Stimulated activated naive CD8-positive, alpha-beta T cell treated with anti-CD3 and anti-CD28 coated beads, Interleukin-15, Interleukin-2, amounts not matched to agents 100 ng/mL and 50 ng/mL, for 24 hours (primary cell): Measurements from ENCODE around the gene MMP15.

Experiments
- H3K27ac Mint-ChIP-seq: one replicate; pipeline ENCODE4 v1.8.0; 2021; ENCODE audit warnings: mild to moderate bottlenecking, mixed read lengths
- H3K27me3 Mint-ChIP-seq: one replicate; pipeline ENCODE4 v1.8.0; 2021; ENCODE audit warnings: mixed read lengths
- H3K36me3 Mint-ChIP-seq: one replicate; pipeline ENCODE4 v1.8.0; 2021; ENCODE audit warnings: low read depth, mixed read lengths
- H3K4me1 Mint-ChIP-seq: one replicate; pipeline ENCODE4 v1.8.0; 2021; ENCODE audit warnings: low read depth, mixed read lengths
- H3K4me3 Mint-ChIP-seq: one replicate; pipeline ENCODE4 v1.8.0; 2021; ENCODE audit warnings: mild to moderate bottlenecking, mixed read lengths
- H3K9me3 Mint-ChIP-seq: one replicate; pipeline ENCODE4 v1.8.0; 2021; ENCODE audit warnings: mixed read lengths

Gene MMP15

DNA sequence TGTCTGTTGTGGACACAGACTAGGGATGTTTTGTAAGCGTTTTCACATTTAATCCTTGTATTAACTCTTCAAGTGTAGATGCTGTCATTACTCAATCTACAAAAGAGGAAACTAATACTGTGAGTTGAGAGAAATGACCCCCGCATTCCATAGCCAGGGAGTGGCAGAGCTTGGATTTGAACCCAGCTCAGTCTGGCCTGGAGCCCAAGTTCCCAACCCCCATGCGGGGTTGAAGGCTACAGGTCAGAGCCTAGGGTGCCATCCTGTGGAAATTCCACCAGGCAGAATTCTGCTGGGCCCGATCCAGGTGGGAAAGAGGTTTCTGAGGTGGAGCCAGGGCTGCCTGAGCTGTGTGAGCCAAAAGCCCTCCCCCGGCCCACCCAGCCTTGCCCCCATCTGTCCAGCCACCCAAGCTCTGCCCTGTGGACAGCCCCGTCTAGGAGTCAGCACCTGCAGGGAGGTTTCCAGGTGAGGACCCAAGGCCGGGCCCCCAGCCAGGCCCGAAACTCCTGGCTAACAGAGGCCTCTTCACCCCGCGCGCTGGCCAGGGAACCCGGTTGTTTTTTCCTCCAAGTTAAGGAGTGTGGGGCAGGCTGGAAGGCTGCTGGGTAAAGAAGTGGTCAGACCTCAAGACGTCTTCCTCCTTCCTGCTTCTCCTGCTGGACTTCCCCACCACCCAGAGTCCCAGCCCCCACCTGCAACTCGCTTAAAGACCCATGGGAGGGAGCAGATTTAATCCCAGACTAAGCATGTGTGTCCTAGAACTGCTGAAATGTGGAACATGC lies 5.7 kb downstream of the MMP15 start:
- no peak overlapping the region for H3K27ac Mint-ChIP-seq
- H3K4me3 Mint-ChIP-seq: no peak overlapping the region
- no peaks in the 10 kb centered on the region for H3K9me3 Mint-ChIP-seq
- no peaks in the 10 kb centered on the region for H3K4me1 Mint-ChIP-seq
- H3K36me3 Mint-ChIP-seq: no peaks in the 10 kb centered on the region
- peaks cover 17% of the 10 kb centered on the region for H3K27me3 Mint-ChIP-seq

DNA sequence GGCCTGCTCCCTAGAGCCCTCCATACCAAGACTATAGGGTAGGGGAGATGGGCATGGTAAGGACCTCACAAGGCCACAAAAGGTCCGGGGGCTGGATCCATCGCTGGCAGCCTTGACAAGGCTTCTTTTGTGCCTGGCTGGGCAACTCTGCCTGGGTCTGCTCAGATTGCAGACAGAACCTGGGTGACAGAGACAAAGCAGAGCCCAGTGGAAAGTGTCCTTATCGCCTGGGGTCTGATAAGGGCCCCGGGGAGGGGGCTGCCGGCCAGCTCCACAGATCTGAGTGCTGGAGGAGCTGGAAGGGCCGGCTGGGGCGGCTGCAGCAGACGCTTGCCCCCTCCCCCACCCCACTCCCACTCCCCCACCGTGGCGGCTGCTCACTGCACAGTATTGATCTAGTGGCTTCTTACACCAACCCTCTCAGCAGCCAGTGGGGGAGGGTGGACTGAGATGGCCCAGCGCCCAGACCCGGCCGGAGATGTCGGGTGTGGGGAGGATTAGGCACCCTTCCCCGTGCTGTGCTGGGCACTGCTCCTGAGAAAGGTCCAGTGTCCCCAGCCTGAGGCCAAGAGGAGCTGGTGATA lies 7.2 kb downstream of the MMP15 start:
- Mint-ChIP-seq H3K4me1 (no peaks in the 10 kb centered on the region), H3K9me3 (no peaks in the 10 kb centered on the region), H3K4me3 (no peak overlapping the region), H3K27ac (no peak overlapping the region), H3K27me3 (peaks cover 16% of the 10 kb centered on the region), H3K36me3 (no peaks in the 10 kb centered on the region)

DNA sequence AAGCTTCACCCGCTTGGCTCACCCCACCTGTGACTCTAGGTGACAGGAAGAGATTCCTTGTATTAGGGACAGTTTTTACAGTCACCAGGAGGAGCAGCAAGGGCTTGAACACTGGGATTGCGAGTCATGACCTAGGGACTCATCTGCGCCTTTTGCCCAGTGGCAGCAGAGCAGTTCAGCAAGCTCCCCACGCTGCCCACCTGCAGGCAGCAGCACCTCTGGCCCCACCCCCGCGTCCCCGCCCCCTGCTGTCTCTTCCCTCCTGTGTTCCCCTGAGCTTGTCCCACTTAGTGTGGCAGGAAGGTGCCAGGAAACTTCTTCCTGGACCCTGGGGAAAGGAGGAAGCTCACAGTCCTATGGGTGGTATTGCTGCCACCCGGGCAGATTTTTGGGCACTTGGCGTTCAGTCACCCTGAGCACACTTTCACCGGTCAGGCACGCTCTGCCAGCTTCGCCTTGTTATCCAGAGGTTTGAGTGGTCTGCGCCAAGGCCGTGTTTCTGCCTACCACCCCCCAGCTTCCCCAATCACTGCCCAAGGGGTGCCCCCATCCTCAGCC lies 8.7 kb downstream of the MMP15 start:
- Mint-ChIP-seq H3K27me3 (peaks cover 7% of the 10 kb centered on the region), H3K4me1 (no peaks in the 10 kb centered on the region), H3K4me3 (no peak overlapping the region), H3K9me3 (no peaks in the 10 kb centered on the region), H3K27ac (no peak overlapping the region), H3K36me3 (no peaks in the 10 kb centered on the region)

DNA sequence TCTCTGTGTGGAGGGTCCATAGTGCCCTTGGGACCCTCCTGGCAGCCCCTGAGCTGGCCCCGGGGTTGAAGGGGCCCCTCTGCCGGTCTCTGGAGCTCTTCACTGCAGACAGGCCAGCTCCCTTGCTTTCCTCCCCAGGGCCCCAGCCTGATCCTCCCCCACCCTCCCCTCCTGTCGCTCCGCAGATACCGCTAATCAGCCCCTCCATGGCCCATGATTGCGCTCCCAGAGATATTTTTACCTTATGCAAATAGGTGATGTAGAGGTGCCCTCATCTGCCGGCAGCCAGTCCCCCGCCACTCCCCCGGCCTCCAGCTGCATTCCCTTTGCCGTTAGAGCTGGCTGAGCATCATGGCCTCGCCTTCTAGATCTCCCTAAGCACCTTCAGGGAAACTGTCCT lies 9.2 kb downstream of the MMP15 start:
- Mint-ChIP-seq H3K9me3 (no peaks in the 10 kb centered on the region), H3K27ac (no peak overlapping the region), H3K4me3 (no peak overlapping the region), H3K4me1 (no peaks in the 10 kb centered on the region), H3K36me3 (no peaks in the 10 kb centered on the region), H3K27me3 (peaks cover 2% of the 10 kb centered on the region)

DNA sequence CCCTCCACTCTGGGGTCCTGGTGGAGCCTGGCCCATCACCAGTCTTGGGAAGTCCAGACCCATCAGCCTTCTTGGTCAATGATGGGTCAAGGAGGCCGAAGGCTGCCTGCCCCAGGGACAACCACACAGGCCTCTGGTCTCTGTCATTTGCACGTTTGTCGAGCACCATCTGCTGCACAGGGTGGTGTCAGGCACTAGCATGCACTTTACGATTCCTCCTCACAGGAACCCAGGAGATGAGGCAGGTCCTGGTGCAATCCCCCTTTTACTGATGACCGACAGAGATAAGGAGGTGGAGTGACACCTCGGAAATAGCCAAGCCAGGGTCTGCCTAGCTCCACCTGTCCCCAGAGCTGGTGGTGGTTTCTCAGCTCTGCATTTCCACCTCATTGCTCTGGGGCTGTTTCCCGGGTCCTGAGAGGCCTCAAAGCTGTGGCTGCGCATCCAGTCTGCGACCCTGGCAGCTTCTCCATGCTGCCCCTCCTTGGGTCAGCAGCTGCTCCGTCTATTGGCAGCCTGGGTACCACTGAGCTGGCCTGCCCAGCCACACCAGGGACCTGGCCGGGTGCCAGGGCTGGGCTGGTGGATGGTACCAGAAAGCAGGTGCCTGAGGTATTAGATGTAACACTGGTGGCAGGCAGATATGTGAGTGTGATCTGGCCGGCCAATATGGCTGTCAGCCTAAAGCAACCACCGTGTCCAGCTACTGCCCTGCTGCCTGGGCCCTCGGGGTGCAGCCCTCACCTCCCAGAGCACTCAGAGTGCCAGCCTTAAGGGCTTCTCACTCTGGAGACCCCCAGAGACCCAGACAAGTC lies 10.0 kb downstream of the MMP15 start:
- Mint-ChIP-seq H3K27me3 (no peaks in the 10 kb centered on the region), H3K9me3 (no peaks in the 10 kb centered on the region), H3K4me3 (no peak overlapping the region), H3K27ac (no peak overlapping the region), H3K4me1 (no peaks in the 10 kb centered on the region), H3K36me3 (no peaks in the 10 kb centered on the region)

DNA sequence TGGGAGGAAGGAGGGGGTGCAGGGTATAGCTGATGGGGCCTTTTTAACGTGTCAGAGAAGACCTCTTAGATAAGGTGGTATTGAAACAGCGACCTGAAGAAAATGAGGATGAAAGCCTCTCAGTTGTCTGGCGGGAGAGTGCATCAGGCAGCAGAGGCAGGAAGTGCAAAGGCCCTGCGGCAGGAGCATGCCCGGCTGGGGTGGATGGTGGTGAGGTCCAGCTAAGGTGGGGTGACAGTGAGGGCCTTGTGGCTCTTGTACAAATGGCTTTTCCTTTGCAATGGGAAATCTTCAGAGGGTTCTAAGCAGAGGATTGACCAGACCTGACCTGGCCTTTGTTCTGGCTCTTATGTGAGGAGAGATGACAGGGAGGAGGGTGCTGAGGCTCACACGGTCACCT lies 11.4 kb downstream of the MMP15 start:
- Mint-ChIP-seq H3K4me3 (no peak overlapping the region), H3K9me3 (no peaks in the 10 kb centered on the region), H3K27ac (no peak overlapping the region), H3K27me3 (no peaks in the 10 kb centered on the region), H3K36me3 (no peaks in the 10 kb centered on the region), H3K4me1 (no peaks in the 10 kb centered on the region)

DNA sequence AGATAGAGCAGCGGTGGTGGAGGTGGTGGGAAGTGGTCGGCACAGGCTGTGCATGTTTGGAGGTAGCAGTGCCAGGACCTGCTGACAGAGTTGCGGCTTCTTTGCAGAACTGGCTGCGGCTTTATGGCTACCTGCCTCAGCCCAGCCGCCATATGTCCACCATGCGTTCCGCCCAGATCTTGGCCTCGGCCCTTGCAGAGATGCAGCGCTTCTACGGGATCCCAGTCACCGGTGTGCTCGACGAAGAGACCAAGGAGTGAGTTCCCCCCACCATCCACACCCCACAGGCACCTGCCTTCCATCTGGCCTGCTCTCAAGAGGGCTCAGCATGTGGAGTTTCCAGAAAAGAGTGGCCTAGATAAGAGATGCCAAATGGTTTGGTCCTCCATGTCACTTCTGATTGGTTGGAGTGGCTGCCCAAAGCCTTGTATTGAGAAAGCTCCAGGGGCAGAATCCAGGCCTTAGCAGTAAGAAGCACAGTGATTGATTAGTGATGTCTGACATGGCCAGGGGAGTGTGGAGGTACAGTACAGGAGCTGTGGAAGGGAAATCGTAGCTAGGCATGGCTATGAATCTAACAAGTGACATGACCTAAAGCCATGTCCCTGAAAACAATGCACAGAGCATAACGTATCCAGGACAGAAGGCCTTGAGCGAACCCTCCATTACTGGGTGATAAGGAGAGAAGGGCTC lies 12.0 kb downstream of the MMP15 start:
- Mint-ChIP-seq H3K36me3 (no peaks in the 10 kb centered on the region), H3K4me1 (no peaks in the 10 kb centered on the region), H3K9me3 (no peaks in the 10 kb centered on the region), H3K27me3 (no peaks in the 10 kb centered on the region), H3K4me3 (no peak overlapping the region), H3K27ac (no peak overlapping the region)

DNA sequence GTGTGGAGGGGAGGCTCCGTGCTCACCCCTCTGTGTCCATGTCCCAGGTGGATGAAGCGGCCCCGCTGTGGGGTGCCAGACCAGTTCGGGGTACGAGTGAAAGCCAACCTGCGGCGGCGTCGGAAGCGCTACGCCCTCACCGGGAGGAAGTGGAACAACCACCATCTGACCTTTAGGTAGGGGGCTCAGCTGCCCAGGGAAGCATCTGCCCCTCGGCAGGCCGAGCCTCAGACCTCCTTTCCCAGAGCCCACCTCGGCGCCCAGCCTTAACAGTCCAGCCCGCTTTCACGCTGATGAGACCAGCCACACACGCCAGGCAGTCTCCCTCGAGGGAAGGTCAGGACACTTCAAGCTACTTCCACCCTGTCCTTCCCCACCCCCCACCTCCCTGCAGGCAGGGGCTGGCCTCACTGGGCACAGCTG lies 12.7 kb downstream of the MMP15 start:
- Mint-ChIP-seq H3K36me3 (no peaks in the 10 kb centered on the region), H3K9me3 (no peaks in the 10 kb centered on the region), H3K4me3 (no peak overlapping the region), H3K27ac (no peak overlapping the region), H3K4me1 (no peaks in the 10 kb centered on the region), H3K27me3 (no peaks in the 10 kb centered on the region)

DNA sequence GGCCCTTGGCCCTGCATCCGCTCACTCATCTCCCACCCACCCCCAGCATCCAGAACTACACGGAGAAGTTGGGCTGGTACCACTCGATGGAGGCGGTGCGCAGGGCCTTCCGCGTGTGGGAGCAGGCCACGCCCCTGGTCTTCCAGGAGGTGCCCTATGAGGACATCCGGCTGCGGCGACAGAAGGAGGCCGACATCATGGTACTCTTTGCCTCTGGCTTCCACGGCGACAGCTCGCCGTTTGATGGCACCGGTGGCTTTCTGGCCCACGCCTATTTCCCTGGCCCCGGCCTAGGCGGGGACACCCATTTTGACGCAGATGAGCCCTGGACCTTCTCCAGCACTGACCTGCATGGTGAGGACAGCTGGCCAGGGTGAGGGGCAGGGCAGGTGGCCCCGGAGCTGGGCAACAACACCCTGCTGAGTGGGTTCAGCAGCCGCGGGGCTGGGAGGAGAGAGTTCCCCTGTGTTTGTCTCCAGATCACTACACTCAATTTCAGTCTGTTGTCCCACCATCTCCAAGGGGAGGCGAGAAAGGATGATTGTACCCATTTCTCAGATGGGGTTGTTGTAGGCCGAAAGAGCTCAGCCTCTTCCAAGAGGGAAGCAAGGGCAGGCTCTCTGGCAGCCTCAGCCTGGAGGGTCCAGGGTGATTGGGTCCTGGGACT lies 14.4 kb downstream of the MMP15 start:
- no peak overlapping the region for H3K4me3 Mint-ChIP-seq
- H3K27me3 Mint-ChIP-seq: no peaks in the 10 kb centered on the region
- no peak overlapping the region for H3K27ac Mint-ChIP-seq
- H3K36me3 Mint-ChIP-seq: no peaks in the 10 kb centered on the region
- no peaks in the 10 kb centered on the region for H3K4me1 Mint-ChIP-seq
- no peaks in the 10 kb centered on the region for H3K9me3 Mint-ChIP-seq

DNA sequence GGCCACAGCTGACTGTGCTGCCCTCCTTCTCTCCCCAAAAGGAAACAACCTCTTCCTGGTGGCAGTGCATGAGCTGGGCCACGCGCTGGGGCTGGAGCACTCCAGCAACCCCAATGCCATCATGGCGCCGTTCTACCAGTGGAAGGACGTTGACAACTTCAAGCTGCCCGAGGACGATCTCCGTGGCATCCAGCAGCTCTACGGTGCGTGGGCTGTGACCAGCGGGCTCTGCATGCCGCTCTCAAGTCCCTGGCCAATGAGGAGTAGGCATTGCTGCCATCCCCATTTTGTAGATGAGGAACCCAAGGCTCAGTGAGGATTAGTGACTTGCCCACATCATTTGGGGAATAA lies 14.9 kb downstream of the MMP15 start:
- Mint-ChIP-seq H3K27ac (no peak overlapping the region), H3K27me3 (no peaks in the 10 kb centered on the region), H3K9me3 (no peaks in the 10 kb centered on the region), H3K36me3 (no peaks in the 10 kb centered on the region), H3K4me3 (no peak overlapping the region), H3K4me1 (no peaks in the 10 kb centered on the region)

DNA sequence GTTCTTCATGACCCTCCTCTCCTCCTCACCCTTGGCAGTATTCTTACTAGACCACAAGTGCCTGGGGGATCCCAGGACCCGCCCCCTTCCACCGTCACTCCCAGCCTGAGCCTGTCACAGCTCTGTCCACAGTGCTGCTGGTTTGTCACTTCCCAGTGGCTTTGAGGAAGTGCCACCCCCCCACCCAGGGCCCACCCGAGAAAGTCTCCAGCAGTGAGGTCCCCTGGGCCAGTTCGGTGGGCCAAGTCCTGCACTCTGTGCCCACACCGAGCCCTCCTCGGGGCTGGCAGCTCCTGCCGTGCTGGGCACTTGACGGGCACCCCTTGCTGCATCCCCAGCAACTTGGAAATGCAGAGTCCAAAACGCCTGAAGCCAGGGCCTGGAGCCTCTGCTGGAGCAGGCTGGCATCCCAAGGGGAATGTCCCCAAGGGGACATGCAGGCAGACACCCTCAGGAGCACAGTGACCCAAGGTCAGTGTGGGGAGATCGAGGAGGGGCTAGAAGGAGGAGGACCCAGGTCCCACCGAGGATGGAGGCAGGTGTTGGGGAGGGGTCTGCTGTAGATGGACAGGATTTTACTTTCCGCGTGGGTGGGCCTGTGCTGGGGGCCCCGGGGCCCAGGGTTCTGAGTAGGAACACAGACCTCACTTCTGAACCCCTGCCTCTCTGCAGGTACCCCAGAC lies 15.5 kb downstream of the MMP15 start:
- Mint-ChIP-seq H3K4me1 (no peaks in the 10 kb centered on the region), H3K4me3 (no peak overlapping the region)

DNA sequence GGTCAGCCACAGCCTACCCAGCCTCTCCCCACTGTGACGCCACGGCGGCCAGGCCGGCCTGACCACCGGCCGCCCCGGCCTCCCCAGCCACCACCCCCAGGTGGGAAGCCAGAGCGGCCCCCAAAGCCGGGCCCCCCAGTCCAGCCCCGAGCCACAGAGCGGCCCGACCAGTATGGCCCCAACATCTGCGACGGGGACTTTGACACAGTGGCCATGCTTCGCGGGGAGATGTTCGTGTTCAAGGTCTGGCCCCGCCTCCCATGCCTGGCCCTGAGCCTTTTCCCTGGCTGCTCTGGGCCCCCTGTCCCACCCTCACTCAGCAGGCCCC lies 16.0 kb downstream of the MMP15 start:
- Mint-ChIP-seq H3K4me1 (no peaks in the 10 kb centered on the region), H3K36me3 (no peaks in the 10 kb centered on the region), H3K27me3 (no peaks in the 10 kb centered on the region), H3K27ac (no peak overlapping the region), H3K4me3 (no peak overlapping the region), H3K9me3 (no peaks in the 10 kb centered on the region)

More for the DNA sequence above, 15.5 kb downstream of the MMP15 start:
- H3K36me3 Mint-ChIP-seq: no peaks in the 10 kb centered on the region
- no peaks in the 10 kb centered on the region for H3K9me3 Mint-ChIP-seq
- H3K27me3 Mint-ChIP-seq: no peaks in the 10 kb centered on the region
- no peak overlapping the region for H3K27ac Mint-ChIP-seq

DNA sequence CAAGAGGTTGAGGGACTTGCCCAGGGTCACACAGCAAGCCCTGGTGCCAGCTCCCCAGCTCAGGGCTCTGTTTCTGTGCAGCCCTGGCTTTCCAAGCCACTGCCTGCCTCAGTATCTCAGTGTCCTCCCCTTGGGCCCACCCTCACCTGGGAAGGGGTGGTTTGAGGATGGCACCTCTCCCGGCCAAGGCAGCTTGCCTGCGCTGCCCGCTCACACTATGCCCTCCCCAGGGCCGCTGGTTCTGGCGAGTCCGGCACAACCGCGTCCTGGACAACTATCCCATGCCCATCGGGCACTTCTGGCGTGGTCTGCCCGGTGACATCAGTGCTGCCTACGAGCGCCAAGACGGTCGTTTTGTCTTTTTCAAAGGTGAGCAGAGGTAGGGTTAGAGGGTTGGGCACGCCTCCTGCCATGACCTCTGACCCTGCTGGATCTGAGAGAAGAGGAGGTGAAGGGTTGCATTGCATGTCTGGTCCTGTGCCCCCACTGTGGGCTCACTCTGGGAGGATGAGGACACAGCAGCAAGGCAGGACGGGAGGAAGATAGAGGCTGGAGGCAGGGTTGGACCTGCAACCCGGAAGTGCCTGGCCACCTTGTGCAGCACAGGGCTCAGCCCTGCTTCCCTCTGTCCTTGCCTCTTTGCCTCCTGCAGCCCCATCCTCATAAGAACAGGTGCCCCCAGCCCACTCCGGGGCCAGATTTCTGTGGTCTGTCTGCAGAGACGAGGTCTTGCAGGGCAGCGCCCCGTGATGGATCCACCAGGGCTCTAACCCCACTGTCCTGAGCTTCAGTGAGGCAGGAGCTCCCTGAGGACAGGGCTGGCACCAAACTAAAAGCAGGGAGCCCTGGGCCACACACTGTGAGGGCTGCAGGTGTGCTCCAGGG lies 16.7 kb downstream of the MMP15 start:
- Mint-ChIP-seq H3K27ac (no peak overlapping the region), H3K4me1 (no peaks in the 10 kb centered on the region), H3K9me3 (no peaks in the 10 kb centered on the region), H3K4me3 (no peak overlapping the region), H3K36me3 (no peaks in the 10 kb centered on the region), H3K27me3 (no peaks in the 10 kb centered on the region)
